Prostate gland (tissue), 2 donors: ENCODE measurements around the gene SGPL1. TPM values are rescaled to one million over a fixed set of nuclear protein-coding genes. Genes with fewer than 3 reads are reported as not detected.

Experiments used
- DNase-seq: peaks from one replicate; pipeline ENCODE4 v3.0.0-alpha.2; 2019; ENCODE audit warnings: low spot score
- H3K27ac ChIP-seq, 2 donors: fragments of 200-600 bp; sonication (generic); 2 replicates each; pipeline ENCODE4 v1.5.1; 2017 to 2019
- H3K27me3 ChIP-seq: fragments of 200-600 bp; sonication (generic); replicated peaks from 2 replicates; pipeline ENCODE4 v1.5.1; 2019; ENCODE audit not compliant: insufficient read depth
- H3K36me3 ChIP-seq, 2 donors: fragments of 200-600 bp; sonication (generic); 1 replicate in 1 of 2; 2 replicates in 1 of 2; pipeline versions ENCODE4 v1.5.1 to v1.8.1; 2017 to 2019
- H3K4me1 ChIP-seq: fragments of 200-600 bp; sonication (generic); replicated peaks from 2 replicates; pipeline ENCODE4 v1.5.1; 2019
- H3K4me3 ChIP-seq, 2 donors: fragments of 200-600 bp; sonication (generic); 2 replicates each; pipeline ENCODE4 v1.5.1; 2017 to 2019
- H3K9me3 ChIP-seq: fragments of 200-600 bp; sonication (generic); 2 replicates; pipeline ENCODE4 v1.5.1; 2017
- POLR2A ChIP-seq: fragments of 450-650 bp; IDR thresholded peaks from one replicate; pipeline ENCODE4 v1.6.1; 2016; ENCODE audit warnings: antibody characterized with exemption, mild to moderate bottlenecking
- POLR2AphosphoS5 ChIP-seq: sonication (generic); formaldehyde crosslinking; IDR thresholded peaks from one replicate; pipeline ENCODE4 v1.6.1; 2017; ENCODE audit warnings: antibody characterized with exemption
- WGBS: methylation state at CpG from one replicate; pipeline ENCODE4 v1.1.5; 2018; 5-methylcytosine and 5-hydroxymethylcytosine counted together
- intact Hi-C: fragments of 100-400 bp; cut with DNase I; formaldehyde crosslinking; loops from one replicate; pipeline ENCODE4 v1.14.2; 2022
- total RNA-seq, 2 donors: library from RNA; depleted of rRNA; stranded (reverse); fragments of >200 nt; gene quantifications; one replicate each; pipeline ENCODE4 v1.1.0, GENCODE V29; 2016
- TF ChIP-seq, protein P1 (sequence below), 4 experiments: fragments of 200-600 bp in 2 of 4; fragments of 450-650 bp in 2 of 4; sonication (generic) in 2 of 4; IDR thresholded peaks; 1 replicate in 3 of 4; 2 replicates in 1 of 4; pipeline ENCODE4 v1.5.1; 2016 to 2019; ENCODE audit warnings: antibody characterized with exemption in 4 of 4, mild to moderate bottlenecking in 2 of 4, moderate library complexity in 2 of 4

The SGPL1 gene
- total RNA-seq, 2 donors from 2014 or later: 52.6 to 64.4 TPM

DNA sequence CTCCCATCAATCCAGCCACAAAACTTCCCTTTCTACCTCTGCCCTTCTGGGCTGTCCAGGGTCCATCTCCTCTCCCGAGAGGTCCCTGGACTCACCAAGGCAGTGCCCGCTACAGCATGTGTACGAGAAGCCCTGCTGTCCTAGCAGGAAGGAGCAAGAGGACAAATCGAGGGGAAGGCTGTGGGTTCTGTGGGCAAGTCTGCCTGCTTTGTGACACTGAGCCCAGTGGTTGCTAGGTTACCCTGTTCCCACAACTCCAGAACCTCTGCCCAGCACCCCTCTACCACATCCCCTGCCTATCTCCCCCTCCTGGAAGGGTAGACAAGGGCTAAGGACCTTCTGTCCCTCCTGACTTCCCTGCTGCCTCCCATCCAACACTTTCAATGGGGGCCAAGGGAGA lies 30.6 kb upstream of the SGPL1 start, which contains the start of gene TBATA:
TBATA (minus strand) TSS at position 188 of the 400 bp plus-strand sequence. CDS start 1,998 bp downstream, outside the sequence.
- no peak for TF ChIP-seq POLR2A
- TF ChIP-seq, protein P1, sequence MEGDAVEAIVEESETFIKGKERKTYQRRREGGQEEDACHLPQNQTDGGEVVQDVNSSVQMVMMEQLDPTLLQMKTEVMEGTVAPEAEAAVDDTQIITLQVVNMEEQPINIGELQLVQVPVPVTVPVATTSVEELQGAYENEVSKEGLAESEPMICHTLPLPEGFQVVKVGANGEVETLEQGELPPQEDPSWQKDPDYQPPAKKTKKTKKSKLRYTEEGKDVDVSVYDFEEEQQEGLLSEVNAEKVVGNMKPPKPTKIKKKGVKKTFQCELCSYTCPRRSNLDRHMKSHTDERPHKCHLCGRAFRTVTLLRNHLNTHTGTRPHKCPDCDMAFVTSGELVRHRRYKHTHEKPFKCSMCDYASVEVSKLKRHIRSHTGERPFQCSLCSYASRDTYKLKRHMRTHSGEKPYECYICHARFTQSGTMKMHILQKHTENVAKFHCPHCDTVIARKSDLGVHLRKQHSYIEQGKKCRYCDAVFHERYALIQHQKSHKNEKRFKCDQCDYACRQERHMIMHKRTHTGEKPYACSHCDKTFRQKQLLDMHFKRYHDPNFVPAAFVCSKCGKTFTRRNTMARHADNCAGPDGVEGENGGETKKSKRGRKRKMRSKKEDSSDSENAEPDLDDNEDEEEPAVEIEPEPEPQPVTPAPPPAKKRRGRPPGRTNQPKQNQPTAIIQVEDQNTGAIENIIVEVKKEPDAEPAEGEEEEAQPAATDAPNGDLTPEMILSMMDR (IDR thresholded peaks at IDR 0.05): no peak
- TF ChIP-seq POLR2AphosphoS5: no peak
- WGBS: 87% methylated on average over 4 of the region's 4 CpGs
- Histone ChIP-seq H3K27ac (no peak within 1 kb of the TSS), H3K27me3 (no peaks in the 10 kb centered on the region), H3K36me3 (no peaks in the 10 kb centered on the region), H3K4me1 (no peaks in the 10 kb centered on the region), H3K4me3 (no peak within 1 kb of the TSS), H3K9me3 (no peaks in the 10 kb centered on the region)
- intact Hi-C loops: no loop called here
- DNase-seq: no peak

DNA sequence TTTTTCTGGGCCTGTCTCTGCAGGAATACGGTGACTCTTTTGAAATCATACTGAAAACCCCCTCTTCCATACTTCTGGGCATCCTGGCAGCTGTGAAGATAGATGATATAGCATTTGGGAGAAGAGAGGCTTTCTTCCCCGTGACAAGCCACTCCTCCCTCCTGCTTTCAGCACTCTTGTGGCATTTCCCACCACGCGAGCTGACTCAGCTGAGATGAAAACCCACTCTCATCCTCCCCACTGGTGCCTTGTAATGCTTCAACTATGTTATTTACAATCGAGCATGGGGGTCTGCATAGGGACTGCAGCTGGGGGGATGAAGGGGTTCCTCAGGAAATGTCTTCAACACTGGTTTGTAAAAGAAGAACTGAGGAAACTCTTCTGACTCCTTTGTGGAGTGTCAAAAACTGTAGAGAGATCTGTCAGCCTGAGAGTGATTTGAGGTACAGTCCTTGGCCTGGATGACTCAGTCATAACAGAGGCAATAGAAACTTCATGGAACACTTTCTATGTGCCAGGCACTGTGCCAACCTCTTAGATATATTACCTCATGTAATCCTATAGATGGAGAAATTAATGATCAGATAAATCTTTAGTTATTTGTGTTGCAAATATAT lies 28.8 kb upstream of the SGPL1 start:
- Histone ChIP-seq H3K4me1 (no peaks in the 10 kb centered on the region), H3K27me3 (no peaks in the 10 kb centered on the region), H3K27ac (no peak overlapping the region), H3K9me3 (no peaks in the 10 kb centered on the region), H3K36me3 (no peaks in the 10 kb centered on the region), H3K4me3 (no peak overlapping the region)
- 78% methylated on average over 5 of the region's 5 CpGs for WGBS
- intact Hi-C loops: no loop called here
- TF ChIP-seq POLR2AphosphoS5: no peak
- TF ChIP-seq, protein P1 (IDR thresholded peaks at IDR 0.05): no peak
- TF ChIP-seq POLR2A: no peak
- DNase-seq: no peak

GRCh38 chr10:70791386-70792039 lies 24.2 kb upstream of the SGPL1 start:
- TF ChIP-seq, protein P1 (IDR thresholded peaks at IDR 0.05): no peak
- no peak for TF ChIP-seq POLR2A
- TF ChIP-seq POLR2AphosphoS5: no peak
- Histone ChIP-seq H3K36me3 (no peaks in the 10 kb centered on the region), H3K4me1 (no peaks in the 10 kb centered on the region), H3K27ac (no peak overlapping the region), H3K4me3 (no peak overlapping the region), H3K27me3 (no peaks in the 10 kb centered on the region), H3K9me3 (no peaks in the 10 kb centered on the region)
- intact Hi-C loops: no loop called here
- DNase-seq: no peak
- 59% methylated on average over 5 of the region's 5 CpGs for WGBS

- H3K4me1 ChIP-seq: no peaks in the 10 kb centered on the region
- TF ChIP-seq POLR2A: no peak
- TF ChIP-seq, protein P1 (IDR thresholded peaks at IDR 0.05): no peak
- TF ChIP-seq POLR2AphosphoS5: no peak
- 88% methylated on average over 1 of the region's 1 CpG for WGBS
- intact Hi-C loops: no loop called here
- no peak for DNase-seq
- H3K36me3 ChIP-seq: no peaks in the 10 kb centered on the region
- no peak overlapping the region for H3K4me3 ChIP-seq
- H3K27me3 ChIP-seq: no peaks in the 10 kb centered on the region
- no peak overlapping the region for H3K27ac ChIP-seq
- no peaks in the 10 kb centered on the region for H3K9me3 ChIP-seq
These were observed 20.1 kb upstream of the SGPL1 start for GRCh38 chr10:70795613-70796012.

DNA sequence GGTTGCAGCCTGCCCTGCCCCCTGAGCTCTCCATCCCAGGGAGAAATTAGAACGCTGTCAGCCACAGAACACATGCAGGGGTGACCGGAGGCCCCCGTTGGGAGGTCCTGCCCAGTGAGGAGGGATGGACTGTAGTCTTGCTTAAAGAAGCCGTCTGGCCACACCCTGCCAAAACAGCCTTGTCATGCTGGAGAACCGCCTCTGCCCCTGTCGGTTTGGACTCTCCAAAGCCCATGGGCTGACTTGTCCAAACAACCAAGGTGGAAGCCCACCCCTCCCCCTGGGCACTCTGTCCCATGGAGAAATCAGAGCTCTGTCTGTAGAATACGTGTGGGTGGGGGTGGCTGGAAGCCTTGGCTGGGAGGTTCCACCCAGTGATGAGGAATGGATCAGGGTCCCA lies 17.9 kb upstream of the SGPL1 start:
- intact Hi-C loops: no loop called here
- DNase-seq: no peak
- no peaks in the 10 kb centered on the region for H3K9me3 ChIP-seq
- no peak overlapping the region for H3K4me3 ChIP-seq
- TF ChIP-seq POLR2A (no peak), POLR2AphosphoS5 (no peak)
- TF ChIP-seq, protein P1 (IDR thresholded peaks at IDR 0.05): no peak
- WGBS: 84% methylated on average over 7 of the region's 7 CpGs
- no peaks in the 10 kb centered on the region for H3K4me1 ChIP-seq
- no peak overlapping the region for H3K27ac ChIP-seq
- H3K36me3 ChIP-seq: no peaks in the 10 kb centered on the region
- no peaks in the 10 kb centered on the region for H3K27me3 ChIP-seq
